Spleen (tissue), 7 donors: ENCODE measurements around the gene KCNJ6.

Experiments
- POLR2A ChIP-seq, 3 donors: fragments of 450-650 bp; IDR thresholded peaks; one replicate each; pipeline ENCODE4 v1.5.1; 2017; ENCODE audit warnings: antibody characterized with exemption in 3 of 3, mild to moderate bottlenecking in 1 of 3
- TF ChIP-seq, protein P1 (sequence below), 11 experiments: fragments of 200-600 bp in 7 of 11; fragments of 450-650 bp in 4 of 11; sonication (generic) in 4 of 11; IDR thresholded peaks in 8 of 11; conservative IDR thresholded peaks in 3 of 11; 1 replicate in 7 of 11; 2 replicates in 4 of 11; pipeline versions ENCODE4 v1.4.0 to v1.8.0; 2016 to 2021; ENCODE audit warnings: antibody characterized with exemption in 11 of 11, inconsistent platforms in 4 of 11, mild to moderate bottlenecking in 1 of 11
- donor health status: DM: no; HTN: no; CAD: no; lungs with moderate emphysema.
- donor health status: DM: no; HTN: no; CAD: no.
- donor health status: DM: no; HTN: no; CAD: no.

DNA sequence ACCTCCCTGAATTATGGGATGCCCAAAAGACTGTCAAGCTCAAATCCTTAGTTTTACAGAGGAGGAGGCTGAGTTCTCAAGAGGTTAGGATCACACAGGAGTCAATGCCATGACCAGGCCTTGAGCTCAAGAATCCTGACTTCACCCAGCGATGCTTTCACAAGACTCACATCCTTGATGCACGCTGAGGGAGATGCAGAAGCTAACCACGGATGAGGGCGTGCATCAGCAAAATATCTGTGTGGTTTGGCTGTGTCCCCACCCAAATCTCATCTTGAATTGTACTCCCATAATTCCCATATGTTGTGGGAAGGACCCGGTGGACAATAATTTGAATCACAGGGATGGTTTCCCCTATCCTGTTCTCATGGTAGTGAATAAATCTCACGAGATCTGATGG lies 133.2 kb downstream of the KCNJ6 start:
- no peak for TF ChIP-seq POLR2A (IDR thresholded peaks at IDR 0.05)
- TF ChIP-seq, protein P1, sequence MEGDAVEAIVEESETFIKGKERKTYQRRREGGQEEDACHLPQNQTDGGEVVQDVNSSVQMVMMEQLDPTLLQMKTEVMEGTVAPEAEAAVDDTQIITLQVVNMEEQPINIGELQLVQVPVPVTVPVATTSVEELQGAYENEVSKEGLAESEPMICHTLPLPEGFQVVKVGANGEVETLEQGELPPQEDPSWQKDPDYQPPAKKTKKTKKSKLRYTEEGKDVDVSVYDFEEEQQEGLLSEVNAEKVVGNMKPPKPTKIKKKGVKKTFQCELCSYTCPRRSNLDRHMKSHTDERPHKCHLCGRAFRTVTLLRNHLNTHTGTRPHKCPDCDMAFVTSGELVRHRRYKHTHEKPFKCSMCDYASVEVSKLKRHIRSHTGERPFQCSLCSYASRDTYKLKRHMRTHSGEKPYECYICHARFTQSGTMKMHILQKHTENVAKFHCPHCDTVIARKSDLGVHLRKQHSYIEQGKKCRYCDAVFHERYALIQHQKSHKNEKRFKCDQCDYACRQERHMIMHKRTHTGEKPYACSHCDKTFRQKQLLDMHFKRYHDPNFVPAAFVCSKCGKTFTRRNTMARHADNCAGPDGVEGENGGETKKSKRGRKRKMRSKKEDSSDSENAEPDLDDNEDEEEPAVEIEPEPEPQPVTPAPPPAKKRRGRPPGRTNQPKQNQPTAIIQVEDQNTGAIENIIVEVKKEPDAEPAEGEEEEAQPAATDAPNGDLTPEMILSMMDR (IDR thresholded peaks at IDR 0.05 in 8 of 11, conservative IDR thresholded peaks at IDR 0.05 in 3 of 11): no peak
